Small intestine (tissue), 7 donors: ENCODE results near the gene BRMS1. TPM values are rescaled to one million over a fixed set of nuclear protein-coding genes. Genes with fewer than 3 reads are reported as not detected.
A peak's percentile ranks its signal among the peaks of the same experiment; 100 is the strongest.

Source experiments
- DNase-seq, 2 donors: peaks; one replicate each; pipeline versions ENCODE4 v3.0.0 to v3.0.0-alpha.2; 2013
- FAIRE-seq: peaks from 2 replicates; lab custom pipeline; 2012; peaks lifted over from hg19 to GRCh38; lab: Jason Lieb, UNC
- H3K27ac ChIP-seq, 3 donors: one replicate each; pipeline ENCODE4 v1.5.1; 2013; ENCODE audit warnings: low read length in 2 of 3, mild to moderate bottlenecking in 2 of 3, control low read depth in 1 of 3, inconsistent platforms in 1 of 3, low read depth in 1 of 3, moderate library complexity in 1 of 3
- H3K27me3 ChIP-seq, 3 donors: one replicate each; pipeline ENCODE4 v1.6.1; 2013; ENCODE audit warnings: low read length in 3 of 3, inconsistent platforms in 1 of 3; ENCODE audit not compliant: control insufficient read depth in 3 of 3, insufficient read depth in 3 of 3
- H3K36me3 ChIP-seq, 3 donors: one replicate each; pipeline ENCODE4 v1.6.1; 2013; ENCODE audit warnings: low read length in 3 of 3, inconsistent platforms in 1 of 3, low read depth in 1 of 3, mild to moderate bottlenecking in 1 of 3, moderate library complexity in 1 of 3; ENCODE audit not compliant: control insufficient read depth in 3 of 3, insufficient read depth in 2 of 3
- H3K4me1 ChIP-seq, 3 donors: one replicate each; pipeline ENCODE4 v1.6.1; 2013; ENCODE audit warnings: low read length in 2 of 3, inconsistent platforms in 1 of 3, low read depth in 1 of 3, mild to moderate bottlenecking in 1 of 3, moderate library complexity in 1 of 3; ENCODE audit not compliant: control insufficient read depth in 3 of 3, insufficient read depth in 2 of 3
- H3K4me3 ChIP-seq, 3 donors: one replicate each; pipeline ENCODE4 v1.5.1; 2013; ENCODE audit warnings: low read length in 3 of 3, control low read depth in 1 of 3, inconsistent platforms in 1 of 3, low read depth in 1 of 3, mild to moderate bottlenecking in 1 of 3, moderate library complexity in 1 of 3
- H3K9me3 ChIP-seq, 2 donors: one replicate each; pipeline ENCODE4 v1.6.1; 2013; ENCODE audit warnings: low read depth in 1 of 2, low read length in 1 of 2; ENCODE audit not compliant: control insufficient read depth in 2 of 2, insufficient read depth in 1 of 2
- WGBS, 3 donors: extraction: QIAGEN DNeasy Blood & Tissue Kit; methylation state at CpG; one replicate each; pipeline ENCODE4 v1.1.7; 2013; 5-methylcytosine and 5-hydroxymethylcytosine counted together
- polyA plus RNA-seq, 4 donors: library from polyadenylated mRNA; stranded (reverse) in 3 of 4; unstranded in 1 of 4; fragments of 200-250 nt in 3 of 4; fragments of 120-200 nt in 1 of 4; gene quantifications; one replicate each; pipeline versions ENCODE4 v1.2.1 to v1.2.3, GENCODE V29; 2013
- donor health status: healthy with polysubstance abuse.
- donor health status: control.
- donor health status: control.
- donor health status: Bipolar disorder and iron deficiency.
- donor health status: healthy.

BRMS1 gene
- polyA plus RNA-seq, 4 donors = 33.5 to 77.5 (median 72.7) TPM

- 34 to 61% (median 40%) methylated on average over 16 of the region's 16 CpGs for WGBS, 3 donors
- Histone ChIP-seq H3K4me1 (peaks cover 2 to 33% (median 3%) of the 10 kb centered on the region in 3 donors), H3K27ac (peak overlapping the region; percentile 38 to 90 (median 67)), H3K36me3 (peaks cover 0 to 4% (median 0%) of the 10 kb centered on the region in 3 donors), H3K4me3 (no peak overlapping the region), H3K9me3 (peaks cover 0 to 3% of the 10 kb centered on the region in 2 donors), H3K27me3 (no peaks in the 10 kb centered on the region)
- DNase-seq (peak; percentile 49 to 69), FAIRE-seq (no peak)
These were observed 26.9 kb downstream of the BRMS1 start for GRCh38 chr11:66317723-66318599.

GRCh38 chr11:66317322-66317722, 27.6 kb downstream of the BRMS1 start:
- peak in 1 of 2 donors; percentile 32 for DNase-seq
- peak overlapping the region in 1 of 3 donors; percentile 5 for H3K4me3 ChIP-seq

GRCh38 chr11:66316849-66317251, 28.1 kb downstream of the BRMS1 start, which contains the start of gene CD248:
CD248 (minus strand) TSS chr11:66317044; CDS start chr11:66317027, 17 bp downstream.
- WGBS, 3 donors = 32 to 74% (median 41%) methylated on average over 21 to 29 of the region's 29 CpGs
- Histone ChIP-seq H3K4me3 (peak within 1 kb of the TSS; percentile 19 to 50 (median 47)), H3K27ac (peak within 1 kb of the TSS; percentile 38 to 90 (median 67)), H3K4me1 (peaks cover 2 to 41% (median 3%) of the 10 kb centered on the region in 3 donors), H3K36me3 (peaks cover 0 to 4% (median 0%) of the 10 kb centered on the region in 3 donors), H3K9me3 (peaks cover 0 to 3% of the 10 kb centered on the region in 2 donors), H3K27me3 (no peaks in the 10 kb centered on the region)
- DNase-seq (peak in 1 of 2 donors; percentile 48), FAIRE-seq (no peak)

More at GRCh38 chr11:66317322-66317722, 27.6 kb downstream of the BRMS1 start:
- H3K4me1 ChIP-seq = peaks cover 2 to 37% (median 3%) of the 10 kb centered on the region in 3 donors
- FAIRE-seq = no peak
- H3K9me3 ChIP-seq = peaks cover 0 to 3% of the 10 kb centered on the region in 2 donors
- 30 to 73% (median 43%) methylated on average over 11 to 14 of the region's 14 CpGs for WGBS, 3 donors
- H3K27me3 ChIP-seq = no peaks in the 10 kb centered on the region
- H3K36me3 ChIP-seq = peaks cover 0 to 4% (median 0%) of the 10 kb centered on the region in 3 donors
- H3K27ac ChIP-seq = peak overlapping the region; percentile 38 to 90 (median 67)

GRCh38 chr11:66315921-66316811, 28.7 kb downstream of the BRMS1 start:
- DNase-seq (no peak), FAIRE-seq (no peak)
- 69 to 71% (median 70%) methylated on average over 43 to 52 of the region's 52 CpGs for WGBS, 3 donors
- Histone ChIP-seq H3K4me3 (peak overlapping the region; percentile 19 to 50 (median 47)), H3K4me1 (peaks cover 2 to 42% (median 3%) of the 10 kb centered on the region in 3 donors), H3K27ac (peak overlapping the region; percentile 38 to 53 (median 43)), H3K36me3 (peaks cover 0 to 4% (median 0%) of the 10 kb centered on the region in 3 donors), H3K27me3 (no peaks in the 10 kb centered on the region), H3K9me3 (peaks cover 0 to 3% of the 10 kb centered on the region in 2 donors)

GRCh38 chr11:66315498-66315885, 29.4 kb downstream of the BRMS1 start:
- WGBS, 3 donors = 79 to 86% (median 81%) methylated on average over 13 to 14 of the region's 14 CpGs
- Histone ChIP-seq H3K9me3 (peaks cover 0 to 3% of the 10 kb centered on the region in 2 donors), H3K4me3 (peak overlapping the region in 1 of 3 donors; percentile 50), H3K27me3 (no peaks in the 10 kb centered on the region), H3K36me3 (peaks cover 0 to 4% (median 0%) of the 10 kb centered on the region in 3 donors), H3K4me1 (peaks cover 2 to 42% (median 3%) of the 10 kb centered on the region in 3 donors), H3K27ac (peak overlapping the region in 2 of 3 donors; percentile 19 to 53)
- DNase-seq (no peak), FAIRE-seq (no peak)

GRCh38 chr11:66314561-66315497, 30.1 kb downstream of the BRMS1 start:
- Histone ChIP-seq H3K4me1 (peaks cover 2 to 42% (median 3%) of the 10 kb centered on the region in 3 donors), H3K36me3 (peaks cover 0 to 4% (median 0%) of the 10 kb centered on the region in 3 donors), H3K27me3 (no peaks in the 10 kb centered on the region), H3K9me3 (peaks cover 0 to 3% of the 10 kb centered on the region in 2 donors), H3K27ac (peak overlapping the region in 2 of 3 donors; percentile 91 to 98), H3K4me3 (peak overlapping the region in 1 of 3 donors; percentile 50)
- FAIRE-seq = no peak
- WGBS, 3 donors = 80 to 94% (median 86%) methylated on average over 17 of the region's 17 CpGs
- no peak for DNase-seq

- Histone ChIP-seq H3K27me3 (no peaks in the 10 kb centered on the region), H3K4me3 (peak overlapping the region in 1 of 3 donors; percentile 50), H3K9me3 (no peaks in the 10 kb centered on the region), H3K4me1 (peaks cover 2 to 42% (median 3%) of the 10 kb centered on the region in 3 donors), H3K36me3 (peaks cover 0 to 4% (median 0%) of the 10 kb centered on the region in 3 donors), H3K27ac (peak overlapping the region in 2 of 3 donors; percentile 91 to 98)
- 82 to 94% (median 86%) methylated on average over 1 of the region's 1 CpG for WGBS, 3 donors
- FAIRE-seq (no peak), DNase-seq (no peak)
These were observed 30.8 kb downstream of the BRMS1 start for GRCh38 chr11:66314186-66314501.
